T-helper 1 cell treated with Interleukin-12 subunit alpha and Interleukin-12 subunit beta and Interleukin-4 antibody, amounts not matched to agents 30 ng/mL and 1 ng/mL, for 36 hours (primary cell): ENCODE data around the gene FLT1. TPM values are rescaled to one million over a fixed set of nuclear protein-coding genes. Genes with fewer than 3 reads are reported as not detected.

Source experiments
- intact Hi-C: fragments of 100-400 bp; cut with micrococcal nuclease; formaldehyde crosslinking; loops from one replicate; pipeline ENCODE4 v1.15.1; 2024
- total RNA-seq: library from RNA; stranded (reverse); gene quantifications from 2 replicates; pipeline ENCODE4 v1.2.3, GENCODE V29; 2022

The FLT1 gene
- total RNA-seq, 1 donor from 2014 or later, result 3.9 TPM

- intact Hi-C loops, result no loop called here
Measured at GRCh38 chr13:28326056-28326455, 168.9 kb downstream of the FLT1 start.

- intact Hi-C loops, result no loop called here
Measured at GRCh38 chr13:28325022-28325421, 169.9 kb downstream of the FLT1 start.

DNA sequence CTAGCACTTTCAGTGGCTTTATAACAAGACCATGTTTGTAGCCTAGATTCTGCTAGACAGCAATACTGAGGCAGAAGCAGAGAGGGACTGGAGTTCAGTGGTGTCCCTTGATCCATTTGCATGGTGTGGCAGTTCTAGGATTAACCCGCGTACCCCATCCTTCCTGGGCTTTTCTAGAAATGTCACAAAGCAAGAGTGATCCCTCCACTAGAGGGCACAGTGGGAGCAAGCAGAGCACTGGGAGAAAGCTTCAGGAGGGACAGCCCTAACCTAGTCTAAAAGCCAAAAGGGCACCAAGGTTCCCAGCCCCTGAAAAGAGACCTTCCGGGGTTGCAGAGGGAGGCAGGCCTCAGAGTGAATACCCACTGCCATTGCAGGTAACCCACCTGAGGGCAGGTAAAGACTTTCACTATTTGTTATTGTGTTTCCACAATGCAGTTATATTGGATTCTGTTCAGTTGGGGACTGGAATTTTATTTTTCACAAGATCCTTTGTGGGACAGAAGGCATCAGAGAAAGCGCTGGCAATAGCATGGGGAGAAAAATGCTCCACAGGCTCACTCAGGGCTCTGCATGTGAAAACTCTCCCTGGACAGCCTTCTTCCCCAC lies 170.6 kb downstream of the FLT1 start:
- intact Hi-C loops, result loop anchor here (1.0 kb wide), 4 partner anchors 168 to 472 kb away; no protein-coding TSS in a partner anchor

- intact Hi-C loops, result no loop called here
Measured at GRCh38 chr13:28322256-28322905, 172.5 kb downstream of the FLT1 start.

DNA sequence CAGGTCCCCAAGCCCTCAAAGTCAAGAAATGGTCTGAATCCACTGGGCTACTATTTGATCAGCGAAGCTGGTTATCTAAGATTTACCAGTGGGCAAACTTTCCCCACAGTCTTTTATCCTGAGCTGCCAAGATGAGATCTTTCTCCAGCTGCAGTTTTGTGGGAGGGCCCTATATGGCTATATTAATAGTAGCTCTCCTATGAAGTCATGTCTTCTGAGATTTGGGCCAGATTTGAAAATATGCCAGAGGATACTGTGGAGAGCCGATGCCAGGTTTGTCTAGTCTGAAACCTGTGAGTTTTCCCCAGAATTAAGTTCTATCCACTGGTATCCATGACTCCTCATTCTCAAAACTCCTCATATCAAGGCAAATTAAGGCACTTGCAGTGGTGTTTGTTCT lies 173.2 kb downstream of the FLT1 start:
- intact Hi-C loops, result no loop called here

GRCh38 chr13:28320884-28321574 lies 173.9 kb downstream of the FLT1 start:
- intact Hi-C loops, result no loop called here

DNA sequence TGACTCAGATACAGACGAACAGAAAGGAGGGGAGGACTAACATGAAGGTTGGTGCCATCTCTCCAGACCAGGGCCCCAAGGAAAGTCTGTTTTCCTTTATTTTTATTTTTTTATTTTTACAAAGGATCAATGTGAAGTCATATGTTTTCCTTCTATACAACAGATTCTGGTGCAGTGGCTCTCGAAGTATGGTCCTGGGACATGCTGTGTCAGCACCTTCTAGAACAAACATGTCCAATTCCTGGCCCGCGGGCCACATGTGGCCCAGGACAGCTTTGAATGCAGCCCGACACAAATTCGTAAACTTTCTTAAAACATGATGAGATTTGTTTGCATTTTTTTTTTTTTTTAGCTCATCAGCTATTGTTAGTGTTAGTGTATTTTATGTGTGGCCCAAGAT lies 174.7 kb downstream of the FLT1 start:
- intact Hi-C loops, result no loop called here

DNA sequence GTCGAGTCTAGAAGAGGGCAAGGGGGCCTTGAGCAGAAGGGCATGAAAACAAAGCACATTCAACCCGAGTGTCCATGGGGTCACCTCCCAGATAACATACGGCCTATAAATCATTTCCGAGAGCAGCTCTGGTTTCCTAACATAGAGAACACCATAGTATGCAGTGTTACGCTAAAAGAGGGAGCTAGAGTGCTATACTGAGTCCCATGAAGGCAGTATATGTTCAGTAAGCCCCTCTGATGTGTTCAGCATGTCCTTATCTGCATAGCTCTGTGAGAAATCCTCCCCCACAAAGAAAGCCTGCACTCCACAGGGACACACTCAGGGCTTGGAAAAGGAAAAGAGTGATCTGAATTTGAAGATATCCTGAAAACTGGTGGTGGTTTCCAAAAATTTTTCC lies 175.4 kb downstream of the FLT1 start:
- intact Hi-C loops, result no loop called here

- intact Hi-C loops, result no loop called here
Measured at GRCh38 chr13:28318496-28318895, 176.4 kb downstream of the FLT1 start.

- intact Hi-C loops, result no loop called here
Measured at GRCh38 chr13:28316836-28317235, 178.1 kb downstream of the FLT1 start.

GRCh38 chr13:28316129-28316528 lies 178.8 kb downstream of the FLT1 start:
- intact Hi-C loops, result no loop called here

GRCh38 chr13:28314879-28315278 lies 180.0 kb downstream of the FLT1 start:
- intact Hi-C loops, result no loop called here

DNA sequence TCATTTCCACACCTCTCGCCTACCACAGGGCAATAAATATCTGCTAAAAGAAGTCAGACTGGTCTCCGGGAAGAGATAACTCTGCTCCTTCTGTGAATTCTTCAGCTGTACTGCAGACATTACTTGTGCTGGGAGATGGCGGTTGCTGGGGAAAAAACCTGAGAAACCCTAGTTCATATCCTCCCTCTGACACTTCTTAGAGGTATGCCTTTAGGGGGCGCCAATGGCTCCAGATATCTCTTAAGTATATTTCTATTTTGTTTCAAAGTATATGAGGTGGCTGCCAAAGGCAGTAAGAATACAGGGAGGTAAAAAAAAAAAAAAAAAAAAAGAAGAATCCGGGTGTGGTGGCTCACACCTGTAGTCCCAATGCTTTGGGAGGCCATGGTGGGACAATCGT lies 181.3 kb downstream of the FLT1 start:
- intact Hi-C loops, result loop anchor here (1.0 to 2.0 kb wide), 2 partner anchors 346 to 483 kb away; partner anchors contain the start of gene POMP

DNA sequence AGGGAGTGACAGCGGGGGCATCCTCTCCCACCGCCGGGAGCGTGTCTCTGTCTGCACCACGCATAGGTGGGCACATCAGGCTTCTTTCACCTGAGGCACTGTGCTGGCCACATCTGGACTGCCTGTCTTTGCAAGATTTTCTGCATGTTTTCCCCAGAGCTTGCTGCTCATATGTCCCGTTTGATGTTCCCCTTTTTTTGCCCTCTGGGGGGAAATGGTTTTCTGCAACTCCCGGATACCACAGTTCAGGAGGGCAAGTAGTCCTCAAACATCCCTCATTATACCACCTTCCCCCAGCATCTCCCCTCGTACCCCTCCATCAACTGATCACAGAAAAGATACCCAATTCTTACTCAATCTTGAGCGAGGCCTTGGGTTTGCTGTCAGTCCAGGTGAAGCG lies 188.6 kb downstream of the FLT1 start:
- intact Hi-C loops, result no loop called here

DNA sequence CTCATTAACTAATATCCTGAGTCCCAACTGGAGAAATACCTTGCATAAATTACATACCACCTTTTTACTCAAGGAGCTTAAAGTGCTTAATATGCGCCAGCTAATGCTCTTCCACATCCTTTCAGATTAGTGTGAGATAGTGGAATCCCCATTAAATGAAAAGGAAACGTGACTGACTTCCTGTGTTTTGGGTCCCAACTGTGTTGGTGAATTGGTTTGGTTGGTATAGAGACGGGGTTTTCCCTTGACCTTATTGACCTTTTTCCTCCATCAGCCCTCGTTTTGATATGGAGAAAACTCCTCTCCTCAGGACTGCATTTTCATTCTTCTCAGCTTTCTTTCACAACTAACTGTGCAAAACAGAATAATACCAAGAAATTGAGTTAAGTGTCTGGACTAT lies 193.1 kb downstream of the FLT1 start:
- intact Hi-C loops, result no loop called here

GRCh38 chr13:28299916-28300315 lies 195.0 kb downstream of the FLT1 start:
- intact Hi-C loops, result no loop called here

DNA sequence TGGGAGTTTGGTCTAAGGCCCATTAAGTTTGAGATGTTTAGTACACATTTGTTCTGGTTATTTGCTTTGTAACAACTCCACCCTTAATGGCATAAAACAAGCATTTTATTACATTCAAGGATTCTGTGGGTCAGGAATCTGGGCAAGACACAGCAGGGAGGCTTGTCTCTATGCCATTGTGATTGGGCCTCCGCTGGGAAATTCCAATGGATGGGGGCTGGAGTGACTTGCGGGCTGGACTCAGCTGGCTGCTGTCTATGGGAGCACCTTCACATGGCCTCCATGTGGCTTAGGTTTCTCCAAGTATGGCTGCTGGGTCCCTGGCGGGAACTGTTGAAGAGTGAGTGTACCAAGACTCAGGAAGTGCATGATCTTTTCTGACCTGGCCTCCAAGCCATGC lies 197.6 kb downstream of the FLT1 start:
- intact Hi-C loops, result no loop called here

DNA sequence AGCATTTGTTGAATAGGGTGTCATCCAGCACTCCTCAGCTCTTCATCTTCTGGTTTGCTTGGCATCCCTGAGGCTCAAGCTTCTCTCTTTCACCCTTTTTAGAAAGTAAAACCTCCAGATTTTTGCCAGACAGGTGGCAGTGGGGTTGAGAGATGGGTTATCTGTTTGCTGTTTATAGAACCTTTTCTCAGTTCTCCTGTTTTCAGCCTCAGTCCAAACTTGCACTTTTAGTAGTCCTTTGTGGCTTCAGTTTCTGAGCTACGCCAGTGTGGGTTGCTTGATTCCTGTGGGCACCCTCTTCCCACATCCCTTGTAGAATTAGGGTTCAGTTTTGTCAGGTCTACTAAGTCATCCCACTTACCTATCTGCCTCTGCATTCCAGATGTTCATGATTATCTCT lies 208.7 kb downstream of the FLT1 start:
- intact Hi-C loops, result no loop called here

DNA sequence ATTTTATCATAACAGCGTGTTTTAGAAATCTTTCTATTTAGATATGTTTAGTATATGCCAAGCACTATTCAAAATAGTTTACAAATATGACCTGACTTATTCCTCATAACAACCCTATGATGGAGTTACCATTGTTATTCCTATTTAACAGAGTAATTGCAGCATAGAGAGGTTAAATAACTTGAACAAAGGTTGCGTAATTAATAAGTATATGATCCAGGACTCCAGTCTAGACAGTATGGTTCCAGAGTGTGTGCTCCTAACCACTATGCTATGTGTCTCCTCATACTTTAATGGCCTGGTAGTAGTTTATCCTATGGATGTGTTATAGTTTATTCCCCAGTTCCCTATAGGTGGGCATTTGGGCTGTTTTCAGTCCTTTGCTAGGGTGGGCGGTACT lies 211.3 kb downstream of the FLT1 start:
- intact Hi-C loops, result no loop called here

DNA sequence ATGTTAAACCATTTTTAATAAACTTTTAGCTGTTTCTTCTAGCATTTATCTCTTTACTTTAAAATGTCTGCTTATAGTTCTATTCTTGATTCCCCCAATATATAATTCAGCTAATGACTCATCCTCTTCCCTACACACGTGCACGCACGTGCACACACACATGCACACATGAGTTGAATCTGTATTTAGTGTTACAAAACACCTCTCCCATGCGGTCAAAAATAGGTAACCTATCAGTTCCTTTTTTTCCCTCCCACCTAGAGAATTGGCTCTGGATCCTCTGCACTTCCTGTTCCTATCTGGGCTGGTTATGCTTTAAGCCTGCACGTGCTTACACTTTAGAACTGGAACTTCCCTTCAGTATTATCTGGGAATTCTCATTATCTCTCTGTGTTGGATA lies 212.5 kb downstream of the FLT1 start:
- intact Hi-C loops, result no loop called here

GRCh38 chr13:28273919-28274318 lies 221.0 kb downstream of the FLT1 start:
- intact Hi-C loops, result no loop called here

- intact Hi-C loops, result no loop called here
Measured at GRCh38 chr13:28271056-28271840, 223.7 kb downstream of the FLT1 start.
